ENCODE measurements around the gene XRRA1.

The XRRA1 gene

DNA sequence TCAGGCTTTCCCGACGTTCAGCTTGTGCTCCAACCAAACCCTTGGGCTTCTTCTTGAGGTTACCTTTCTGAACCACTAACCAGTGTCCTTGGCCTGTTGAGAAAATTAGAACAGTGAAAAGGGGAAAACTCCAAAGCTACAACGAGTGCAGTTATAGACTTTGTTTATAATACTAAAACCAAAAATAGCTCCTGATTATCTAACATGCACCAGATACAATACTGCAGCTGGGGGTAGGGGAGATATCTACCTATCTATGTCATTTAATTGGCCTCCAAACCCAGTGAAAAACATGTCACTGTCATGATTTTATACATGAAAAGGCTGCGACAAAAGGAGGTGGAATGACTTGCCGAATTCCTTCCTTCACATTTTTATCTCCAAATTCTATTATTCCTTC is 11.9 kb downstream of the XRRA1 start:
- TF ChIP-seq POLR2A (IDR thresholded peaks at IDR 0.05; ENCODE audit: low read length), result no peak
- TF ChIP-seq GATA1 (IDR thresholded peaks at IDR 0.05; ENCODE audit: low read depth, low read length), result no peak
- DNase-seq, result peak in 1 of 2 experiments; percentile 12

DNA sequence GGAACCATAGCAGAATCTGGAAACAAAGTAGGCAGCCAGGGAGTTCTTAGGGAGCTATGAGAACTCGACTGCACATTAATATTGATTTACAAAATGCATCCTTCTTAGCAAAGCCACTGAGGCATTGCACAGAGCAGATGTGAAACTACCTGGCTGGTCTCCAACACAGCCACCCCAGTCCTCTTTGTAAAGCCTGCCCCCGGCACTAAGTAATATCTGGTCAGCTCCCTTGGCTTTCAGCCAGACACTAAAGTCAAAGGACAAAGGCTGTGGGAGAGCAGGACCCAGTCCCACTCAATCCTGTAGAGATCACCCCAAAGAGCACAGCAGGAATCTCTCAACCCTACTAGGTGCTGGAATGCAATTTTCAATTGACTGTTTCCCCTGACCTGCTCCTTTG is 12.8 kb downstream of the XRRA1 start:
- TF ChIP-seq POLR2A (IDR thresholded peaks at IDR 0.05; ENCODE audit: low read length) (no peak), GATA1 (IDR thresholded peaks at IDR 0.05; ENCODE audit: low read depth, low read length) (no peak)
- no peak for DNase-seq

DNA sequence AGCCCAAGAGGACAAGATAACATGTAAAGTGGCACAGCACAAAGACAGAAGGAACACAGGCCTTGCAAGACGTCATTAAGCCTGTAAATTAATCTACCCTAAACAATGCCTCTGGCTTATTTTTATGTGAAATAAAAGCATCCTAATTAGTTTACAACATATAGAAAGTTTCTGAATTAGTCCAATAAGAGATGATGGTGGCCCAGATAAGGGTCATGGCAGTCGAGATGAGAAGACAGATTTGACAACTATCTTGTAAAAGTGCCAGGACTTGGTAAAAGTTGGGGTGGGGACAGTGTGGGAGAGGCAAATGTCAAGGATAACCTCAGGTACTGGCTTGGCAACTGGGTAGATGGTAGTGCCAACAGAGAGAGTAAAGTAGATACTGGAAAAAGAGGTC is 13.6 kb downstream of the XRRA1 start:
- no peak for DNase-seq
- TF ChIP-seq GATA1 (IDR thresholded peaks at IDR 0.05; ENCODE audit: low read depth, low read length) (no peak), POLR2A (IDR thresholded peaks at IDR 0.05; ENCODE audit: low read length) (no peak)

DNA sequence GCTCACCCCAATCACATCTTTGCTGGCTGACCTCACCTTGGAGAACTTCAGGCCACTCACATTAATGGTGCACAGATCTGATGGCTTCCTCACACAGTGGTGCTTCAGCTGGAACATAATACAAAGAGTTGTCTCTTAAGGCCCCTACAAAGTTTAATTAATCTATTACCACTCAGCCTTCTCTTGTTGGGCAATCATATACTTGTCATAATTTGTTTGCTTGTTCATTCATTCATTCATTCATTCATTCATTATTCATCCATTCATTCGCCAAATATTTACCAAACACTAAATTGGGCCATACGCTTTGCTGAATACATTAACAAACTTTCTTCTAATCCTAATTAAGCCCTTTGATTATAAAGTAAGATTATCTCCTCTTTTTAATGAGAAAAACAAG is 15.1 kb downstream of the XRRA1 start:
- DNase-seq, result no peak
- no peak for TF ChIP-seq GATA1 (IDR thresholded peaks at IDR 0.05; ENCODE audit: low read depth, low read length)
- TF ChIP-seq POLR2A (IDR thresholded peaks at IDR 0.05; ENCODE audit: low read length), result no peak

DNA sequence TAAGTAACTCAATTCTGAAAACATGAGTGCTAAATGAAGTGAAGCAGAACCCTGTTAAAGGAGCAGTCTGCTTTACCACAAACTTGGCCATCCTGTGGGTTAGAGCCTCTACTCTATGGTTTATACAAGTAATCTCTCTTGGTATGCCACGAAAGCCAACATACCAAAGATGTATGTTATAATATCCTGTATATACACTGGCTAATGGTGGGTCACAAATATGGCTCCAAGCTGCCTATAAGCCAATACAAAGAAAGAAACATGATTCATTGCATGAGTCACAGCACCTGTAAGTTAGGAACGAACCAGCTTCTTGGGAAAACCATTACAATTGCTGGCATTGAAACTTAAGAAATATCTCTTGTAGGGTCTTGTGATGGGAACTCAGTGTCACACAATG is 16.1 kb downstream of the XRRA1 start:
- DNase-seq, result no peak
- TF ChIP-seq GATA1 (IDR thresholded peaks at IDR 0.05; ENCODE audit: low read depth, low read length), result no peak

DNA sequence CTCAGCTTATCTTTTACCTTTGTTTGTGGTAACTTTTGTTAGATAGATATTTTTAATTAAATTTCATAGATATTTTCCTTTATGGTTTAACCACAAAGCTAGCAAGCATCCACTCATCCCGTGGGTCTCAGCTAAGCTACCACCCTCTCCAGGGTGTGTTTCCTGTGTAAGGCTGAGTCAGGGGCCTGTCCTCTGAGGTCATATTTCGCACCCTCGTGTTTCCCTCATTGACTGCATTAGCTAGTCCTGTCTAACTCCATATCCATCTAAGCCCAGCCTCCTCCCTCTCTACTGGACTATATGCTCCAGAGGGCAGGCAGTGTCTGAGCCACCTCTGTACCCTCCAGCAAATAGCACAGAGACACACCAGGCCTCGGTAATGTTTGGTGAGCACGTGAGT is 16.7 kb downstream of the XRRA1 start:
- TF ChIP-seq GATA1 (IDR thresholded peaks at IDR 0.05; ENCODE audit: low read depth, low read length), result no peak
- TF ChIP-seq POLR2A (IDR thresholded peaks at IDR 0.05; ENCODE audit: low read length), result no peak
- peak in 1 of 2 experiments; percentile 6 for DNase-seq

DNA sequence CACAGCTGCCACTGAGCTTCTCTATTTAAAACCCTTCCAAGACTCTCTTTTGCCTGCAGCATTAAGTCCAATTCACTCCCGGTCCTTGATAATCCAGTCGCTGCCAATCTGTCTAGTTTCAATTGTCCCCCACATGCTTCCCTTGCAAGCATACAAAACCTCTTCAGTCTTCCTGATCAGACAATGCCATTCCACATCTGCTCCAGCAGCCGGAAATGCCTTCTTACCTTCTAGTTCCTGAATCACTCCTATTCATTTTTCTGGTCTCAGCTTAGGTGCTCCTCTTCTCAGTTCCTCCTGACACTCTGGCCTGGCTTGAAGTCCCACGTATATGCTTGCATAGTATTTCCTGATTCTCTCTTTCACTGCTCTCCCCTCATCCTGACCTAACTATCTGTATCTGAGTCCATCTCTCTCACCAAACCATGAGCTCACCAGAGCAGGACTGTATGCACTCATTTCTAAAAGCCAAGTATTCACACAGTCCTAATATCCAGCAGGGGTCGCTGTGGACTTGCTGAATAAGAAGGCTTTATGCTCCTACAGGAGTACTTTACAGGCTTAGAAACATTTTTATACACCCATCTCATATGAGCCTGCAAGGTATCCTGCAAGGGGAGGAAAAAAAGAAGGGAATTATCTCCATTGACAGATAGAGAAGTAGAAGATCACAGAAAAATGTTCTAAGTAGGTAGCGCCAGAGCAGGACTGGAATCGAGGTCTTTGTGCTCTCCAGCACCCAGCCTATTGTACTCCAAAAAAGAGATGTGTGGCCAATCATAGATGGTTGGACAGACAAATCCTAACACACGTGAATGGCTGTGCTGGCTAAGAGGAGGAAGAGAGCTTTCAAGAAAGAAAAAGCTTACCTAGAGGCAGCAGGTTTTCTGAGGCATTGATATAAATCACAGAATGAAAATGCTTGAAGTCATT is 19.2 kb downstream of the XRRA1 start:
- DNase-seq, result peak; percentile 88 to 93
- no peak for TF ChIP-seq POLR2A (IDR thresholded peaks at IDR 0.05; ENCODE audit: low read length)
- TF ChIP-seq GATA1 (IDR thresholded peaks at IDR 0.05; ENCODE audit: low read depth, low read length), result no peak

DNA sequence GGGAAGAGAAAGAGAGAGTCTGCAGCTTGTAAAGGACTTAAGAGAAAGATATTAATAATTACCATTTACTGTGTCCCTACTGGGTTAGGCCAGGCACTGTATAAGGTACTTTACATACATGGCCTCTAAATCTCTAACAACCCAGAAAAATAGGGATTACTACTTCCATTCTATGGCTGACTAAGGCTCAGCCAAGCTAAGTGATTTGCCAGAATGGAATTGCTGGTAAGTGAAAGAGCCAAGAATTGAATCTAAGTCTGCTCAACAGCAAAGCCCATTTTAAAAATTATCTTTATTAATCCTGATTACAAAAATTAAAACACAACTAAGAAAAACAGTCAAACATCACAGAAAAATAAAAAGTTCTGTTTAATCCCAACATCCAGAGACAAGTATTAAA is 21.4 kb downstream of the XRRA1 start:
- no peak for TF ChIP-seq POLR2A (IDR thresholded peaks at IDR 0.05; ENCODE audit: low read length)
- no peak for TF ChIP-seq GATA1 (IDR thresholded peaks at IDR 0.05; ENCODE audit: low read depth, low read length)
- no peak for DNase-seq

DNA sequence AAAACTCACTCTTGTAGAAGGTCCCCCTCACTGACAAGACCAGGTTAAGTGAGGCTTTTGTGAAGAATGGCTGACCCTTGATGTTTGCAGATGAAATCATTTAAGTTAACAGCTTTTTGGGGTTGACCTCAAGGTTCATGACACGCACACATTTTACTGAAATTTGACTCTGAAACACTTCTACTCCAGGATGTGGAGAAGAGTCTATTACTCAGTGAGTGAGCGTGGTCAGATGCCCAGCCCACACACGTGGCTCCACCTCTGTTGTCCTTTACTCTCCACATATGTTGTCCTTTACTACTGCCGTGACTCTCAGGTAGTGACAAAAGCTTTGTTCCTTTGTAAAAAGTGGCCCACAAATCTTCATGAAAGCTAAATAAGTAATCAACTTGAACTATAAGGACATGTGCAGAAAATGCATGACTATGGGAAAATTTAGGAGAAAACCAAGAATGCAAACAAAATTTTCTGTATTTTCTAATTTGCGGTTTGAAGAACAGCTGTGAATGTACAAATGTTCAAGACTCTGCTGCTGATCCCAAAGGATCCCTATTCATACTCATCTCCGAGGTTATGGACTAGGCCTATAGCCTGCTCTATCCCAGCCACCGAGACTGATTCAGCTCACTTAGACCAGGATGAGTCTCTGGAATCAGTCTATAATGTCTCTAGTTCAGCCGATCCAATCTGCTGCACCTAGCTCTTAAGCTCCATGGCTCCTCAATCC is 22.4 kb downstream of the XRRA1 start:
- TF ChIP-seq POLR2A (IDR thresholded peaks at IDR 0.05; ENCODE audit: low read length) (no peak), GATA1 (IDR thresholded peaks at IDR 0.05; ENCODE audit: low read depth, low read length) (no peak)
- no peak for DNase-seq

DNA sequence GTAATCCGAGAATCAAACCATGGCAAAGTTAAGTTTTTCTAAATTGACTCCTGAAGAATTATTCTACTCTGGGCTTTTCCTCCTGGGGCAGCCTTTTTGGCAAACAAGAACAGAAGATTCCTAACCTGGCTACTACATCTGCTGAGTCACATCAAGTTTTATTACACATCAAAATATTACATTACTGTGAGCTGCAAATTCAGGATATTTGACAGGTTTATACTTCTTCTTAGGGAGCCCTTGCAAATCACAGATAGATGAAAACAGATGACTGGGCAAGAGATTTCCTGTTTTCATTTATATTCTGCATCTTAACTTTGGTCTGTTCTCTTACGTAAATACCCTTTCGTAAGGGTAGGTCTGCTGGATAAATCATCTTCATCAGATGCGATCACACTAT is 23.6 kb downstream of the XRRA1 start:
- no peak for DNase-seq
- TF ChIP-seq POLR2A (IDR thresholded peaks at IDR 0.05; ENCODE audit: low read length), result no peak
- no peak for TF ChIP-seq GATA1 (IDR thresholded peaks at IDR 0.05; ENCODE audit: low read depth, low read length)

DNA sequence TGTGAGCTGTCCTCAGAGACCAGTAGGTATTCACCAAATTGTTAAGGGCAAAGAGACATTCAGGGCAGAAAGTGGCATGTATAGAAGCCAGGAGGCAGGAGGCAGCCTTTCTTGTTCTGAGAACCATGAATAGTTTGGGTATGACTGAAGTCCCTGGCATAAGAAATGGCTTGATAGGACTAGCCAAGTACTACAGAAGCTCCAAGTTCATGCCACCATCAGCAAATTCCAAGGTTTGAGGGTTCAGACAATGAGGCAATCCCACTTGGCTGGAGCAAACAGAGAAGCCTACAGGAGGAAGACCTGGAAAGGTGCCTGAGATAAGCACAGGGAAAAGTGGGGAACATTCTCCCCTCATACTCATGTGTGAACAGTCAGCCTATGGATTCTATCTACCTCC is 25.8 kb downstream of the XRRA1 start:
- TF ChIP-seq GATA1 (IDR thresholded peaks at IDR 0.05; ENCODE audit: low read depth, low read length) (no peak), POLR2A (IDR thresholded peaks at IDR 0.05; ENCODE audit: low read length) (no peak)
- no peak for DNase-seq

DNA sequence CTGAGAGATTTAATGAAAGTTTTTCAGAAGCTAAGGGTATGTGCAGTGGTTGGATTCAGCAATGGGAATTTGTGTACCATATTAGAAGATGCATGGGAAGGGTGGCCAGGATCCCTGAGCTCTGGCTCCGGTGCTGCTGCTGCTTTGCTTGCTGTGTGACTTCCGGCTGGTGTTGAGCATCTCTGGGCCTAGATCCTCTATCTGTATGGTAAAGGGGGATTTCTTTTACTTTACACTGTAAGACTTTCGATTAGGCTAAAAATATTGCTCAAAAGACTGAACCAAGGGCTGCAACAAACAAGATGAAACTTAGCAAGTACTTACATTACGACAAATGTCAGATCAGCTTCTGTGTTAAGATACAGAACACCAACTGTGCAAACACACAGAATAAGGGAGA is 39.1 kb downstream of the XRRA1 start:
- no peak for TF ChIP-seq GATA1 (IDR thresholded peaks at IDR 0.05; ENCODE audit: low read depth, low read length)
- no peak for TF ChIP-seq POLR2A (IDR thresholded peaks at IDR 0.05; ENCODE audit: low read length)
- no peak for DNase-seq

DNA sequence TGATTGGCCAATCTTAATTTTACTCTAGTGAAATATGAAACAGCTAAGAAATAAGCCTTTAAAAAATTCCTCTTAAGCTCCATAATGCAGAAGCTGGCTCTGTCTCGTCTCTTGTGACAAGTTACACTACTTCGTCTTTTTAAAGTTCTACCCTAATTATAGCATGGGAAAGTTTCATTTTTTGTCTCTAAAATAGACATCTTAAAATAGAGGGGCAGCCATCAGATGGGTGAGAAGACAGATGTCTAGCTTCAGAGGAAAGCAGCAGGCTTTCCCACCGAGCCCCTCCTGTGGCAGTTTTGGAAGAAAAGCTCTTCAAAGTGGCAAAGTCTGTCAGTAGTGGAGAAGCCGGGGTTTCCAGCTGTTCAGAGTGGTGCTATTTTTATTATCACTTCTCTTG is 39.5 kb downstream of the XRRA1 start:
- DNase-seq, result no peak
- no peak for TF ChIP-seq POLR2A (IDR thresholded peaks at IDR 0.05; ENCODE audit: low read length)
- no peak for TF ChIP-seq GATA1 (IDR thresholded peaks at IDR 0.05; ENCODE audit: low read depth, low read length)

DNA sequence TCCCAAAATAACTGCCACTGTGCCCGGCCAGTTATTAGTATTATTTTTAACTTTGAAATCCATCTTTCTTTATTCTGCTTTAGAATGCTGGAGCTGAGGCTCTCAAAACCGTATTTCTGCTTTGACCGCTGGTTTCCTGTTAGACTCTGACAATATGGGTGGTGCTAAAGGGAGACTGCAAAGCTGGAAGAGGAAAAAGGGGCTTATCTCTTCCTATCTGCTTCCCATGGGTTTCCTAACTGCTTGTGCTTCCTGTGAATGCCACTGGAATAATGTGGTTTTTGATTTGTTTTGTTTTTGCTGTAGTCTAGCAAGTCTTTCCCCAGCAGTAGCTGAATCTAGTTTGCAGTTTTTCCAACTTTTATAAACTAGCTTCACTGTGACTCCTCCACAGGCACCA is 43.6 kb downstream of the XRRA1 start:
- DNase-seq, result no peak
- no peak for TF ChIP-seq POLR2A (IDR thresholded peaks at IDR 0.05; ENCODE audit: low read length)
- TF ChIP-seq GATA1 (IDR thresholded peaks at IDR 0.05; ENCODE audit: low read depth, low read length), result no peak

DNA sequence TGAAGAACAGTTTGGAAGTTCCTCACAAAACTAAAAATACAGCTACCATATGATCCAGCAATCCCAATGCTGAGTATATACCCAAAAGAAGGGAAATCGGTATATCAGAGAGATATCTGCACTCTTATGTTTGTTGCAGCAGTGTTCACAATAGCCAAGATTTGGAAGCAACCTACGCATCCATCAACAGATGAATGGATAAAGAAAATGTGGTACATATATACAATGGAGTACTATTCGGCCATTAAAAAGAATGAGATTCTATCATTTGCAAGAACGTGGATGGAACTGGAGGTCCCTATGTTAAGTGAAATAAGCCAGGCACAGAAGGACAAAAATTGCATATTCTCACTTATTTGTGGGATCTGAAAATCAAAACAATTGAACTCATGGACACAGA is 46.5 kb downstream of the XRRA1 start:
- no peak for DNase-seq

More for the DNA sequence above, 46.5 kb downstream of the XRRA1 start:
- TF ChIP-seq POLR2A (IDR thresholded peaks at IDR 0.05; ENCODE audit: low read length) (no peak), GATA1 (IDR thresholded peaks at IDR 0.05; ENCODE audit: low read depth, low read length) (no peak)
